Endothelial cell of umbilical vein (primary cell): ENCODE results near the gene CNNM3. TPM values are rescaled to one million over a fixed set of nuclear protein-coding genes. Genes with fewer than 3 reads are reported as not detected.

Experiments used
- BruUV-seq: library from RNA; stranded (reverse); fragments of 400-500 nt; replicated peaks from 2 replicates; lab custom pipeline; 2021; lab: Mats Ljungman, UMichigan
- CTCF ChIA-PET: fragments of 300-600, 350-600 bp; sonication (Branson Sonifier 250); formaldehyde crosslinking; loops from one replicate; lab custom pipeline; 2021; ENCODE audit warnings: antibody characterized with exemption, inconsistent platforms; lab: Charles Lee
- POLR2A ChIA-PET: fragments of 300-600, 350-600 bp; sonication (Branson Sonifier 250); formaldehyde crosslinking; loops from one replicate; lab custom pipeline; 2021; ENCODE audit warnings: antibody characterized with exemption, inconsistent platforms; lab: Charles Lee
- DNase-seq: peaks from one replicate; pipeline ENCODE4 v3.0.0-alpha.2; 2011; ENCODE audit warnings: low read depth, low spot score
- FAIRE-seq: peaks from 2 replicates; lab custom pipeline; 2011; peaks lifted over from hg19 to GRCh38; lab: Jason Lieb, UNC
- H2AFZ ChIP-seq: 2 replicates; pipeline ENCODE4 v1.6.0; 2012; ENCODE audit warnings: low read depth, low read length, control low read depth, inconsistent platforms
- H3K27ac ChIP-seq: 2 replicates; pipeline ENCODE4 v1.5.1; 2011; ENCODE audit warnings: low read depth, mild to moderate bottlenecking, control low read depth, low read length, moderate library complexity; ENCODE audit not compliant: insufficient read depth
- H3K27me3 ChIP-seq, 2 experiments: 2 replicates each; pipeline versions ENCODE4 v1.6.0 to v1.6.1; 2011; ENCODE audit warnings: low read length in 2 of 2, mixed read lengths in 1 of 2; ENCODE audit not compliant: control insufficient read depth in 2 of 2, insufficient read depth in 2 of 2
- H3K36me3 ChIP-seq, 2 experiments: 2 replicates in 1 of 2; 3 replicates in 1 of 2; pipeline ENCODE4 v1.5.1; 2011; ENCODE audit warnings: low read length in 2 of 2, mild to moderate bottlenecking in 1 of 2, moderate library complexity in 1 of 2; ENCODE audit not compliant: control insufficient read depth in 2 of 2, insufficient read depth in 2 of 2; ENCODE audit errors: extremely low read depth in 1 of 2
- H3K4me1 ChIP-seq: 3 replicates; pipeline ENCODE4 v1.5.1; 2011; ENCODE audit warnings: mild to moderate bottlenecking, low read length; ENCODE audit not compliant: control insufficient read depth, insufficient read depth; ENCODE audit errors: extremely low read depth
- H3K4me2 ChIP-seq: 2 replicates; pipeline ENCODE4 v1.6.1; 2011; ENCODE audit warnings: low read length, control low read depth, mixed read lengths; ENCODE audit not compliant: insufficient read depth
- H3K4me3 ChIP-seq, 3 experiments: fragments of 200-600 bp in 1 of 3; sonication (generic), shearing (Covaris generic) in 1 of 3; replicated peaks in 1 of 3; 2 replicates each; pipeline ENCODE4 v1.5.1; 2011 to 2016; ENCODE audit warnings: control low read depth in 3 of 3, low read length in 3 of 3, mild to moderate bottlenecking in 2 of 3, inconsistent platforms in 1 of 3, low read depth in 1 of 3, moderate library complexity in 1 of 3; ENCODE audit not compliant: insufficient read depth in 1 of 3
- H3K79me2 ChIP-seq: 2 replicates; pipeline ENCODE4 v1.6.0; 2012; ENCODE audit warnings: low read length, inconsistent platforms; ENCODE audit not compliant: control insufficient read depth, insufficient read depth
- H3K9ac ChIP-seq: replicated peaks from 2 replicates; pipeline ENCODE3; 2011; ENCODE audit warnings: low read length, control low read depth; ENCODE audit not compliant: insufficient read depth; ENCODE audit errors: extremely low read depth
- H3K9me1 ChIP-seq: replicated peaks from 3 replicates; pipeline ENCODE4 v1.6.0; 2011; ENCODE audit warnings: mild to moderate bottlenecking, low read length; ENCODE audit not compliant: control insufficient read depth, insufficient read depth; ENCODE audit errors: extremely low read depth
- H3K9me3 ChIP-seq: replicated peaks from 2 replicates; pipeline ENCODE4 v1.5.1; 2012; ENCODE audit warnings: low read length, inconsistent platforms; ENCODE audit not compliant: control insufficient read depth, insufficient read depth
- H4K20me1 ChIP-seq: replicated peaks from 2 replicates; pipeline ENCODE3; 2011; ENCODE audit warnings: mild to moderate bottlenecking, low read length; ENCODE audit not compliant: control insufficient read depth, insufficient read depth; ENCODE audit errors: extremely low read depth
- CTCF ChIP-seq, 2 donors: IDR thresholded peaks; 1 replicate in 1 of 2; 2 replicates in 1 of 2; pipeline ENCODE4 v1.5.1; 2011; ENCODE audit warnings: low read length in 2 of 2, mild to moderate bottlenecking in 2 of 2, moderate library complexity in 2 of 2, control low read depth in 1 of 2, inconsistent platforms in 1 of 2, low read depth in 1 of 2; ENCODE audit not compliant: insufficient read depth in 1 of 2; ENCODE audit errors: extremely low read depth in 1 of 2
- EZH2 ChIP-seq: IDR thresholded peaks from 2 replicates; pipeline ENCODE4 v1.6.1; 2012; ENCODE audit warnings: borderline replicate concordance, low read depth, mild to moderate bottlenecking, moderate library complexity, low read length, inconsistent platforms; ENCODE audit not compliant: severe bottlenecking
- FOS ChIP-seq: IDR thresholded peaks from 2 replicates; pipeline ENCODE4 v1.6.1; 2011; ENCODE audit warnings: mild to moderate bottlenecking, low read length, moderate library complexity, borderline replicate concordance; ENCODE audit not compliant: insufficient read depth
- GATA2 ChIP-seq: IDR thresholded peaks from 2 replicates; pipeline ENCODE4 v1.7.0; 2011; ENCODE audit warnings: low read depth, mild to moderate bottlenecking, moderate library complexity, mixed read lengths, low read length; ENCODE audit not compliant: insufficient read length, insufficient read depth
- JUN ChIP-seq: IDR thresholded peaks from 2 replicates; pipeline ENCODE4 v1.6.1; 2011; ENCODE audit warnings: borderline replicate concordance, low read depth; ENCODE audit not compliant: insufficient read length, insufficient read depth
- MAX ChIP-seq: IDR thresholded peaks from 2 replicates; pipeline ENCODE4 v1.6.1; 2011; ENCODE audit not compliant: insufficient read depth, insufficient read length
- MYC ChIP-seq: IDR thresholded peaks from one replicate; pipeline ENCODE4 v1.6.1; 2011; ENCODE audit warnings: mild to moderate bottlenecking, low read depth, low read length
- POLR2A ChIP-seq: IDR thresholded peaks from 2 replicates; pipeline ENCODE4 v1.6.1; 2012; ENCODE audit warnings: low read depth, mild to moderate bottlenecking, control low read depth, low read length
- POLR2AphosphoS5 ChIP-seq: IDR thresholded peaks from 2 replicates; pipeline ENCODE4 v1.6.1; 2012; ENCODE audit warnings: low read depth, mild to moderate bottlenecking, control low read depth, low read length, moderate library complexity; ENCODE audit not compliant: insufficient read depth
- dilution Hi-C: fragments of 300-500 bp; cut with MboI; formaldehyde crosslinking; loops from one replicate; pipeline ENCODE4 v1.15.0; 2019; ENCODE audit warnings: low sequenced_read_pairs; ENCODE audit not compliant: extremely low pct_ligation_motif_present
- intact Hi-C: fragments of 100-400 bp; cut with micrococcal nuclease; formaldehyde crosslinking; loops from one replicate; pipeline ENCODE4 v1.10.0; 2022
- polyA plus RNA-seq, 4 experiments: library from polyadenylated mRNA; depleted of rRNA in 3 of 4; stranded (reverse) in 3 of 4; unstranded in 1 of 4; fragments of >200 nt; gene quantifications; 2 replicates each; pipeline versions ENCODE4 v1.2.1 to v1.2.3, GENCODE V29; 2011 to 2012; ENCODE audit warnings: missing spikeins in 1 of 4
- total RNA-seq: library from RNA; stranded (reverse); gene quantifications from 2 replicates; pipeline ENCODE4 v1.2.3, GENCODE V29; 2021

Gene CNNM3
- total and polyA plus RNA-seq, 2 donors (not counting 3 experiments of a cell fraction or from before 2014, with no cell fraction given) = 13.0 to 14.9 TPM

DNA sequence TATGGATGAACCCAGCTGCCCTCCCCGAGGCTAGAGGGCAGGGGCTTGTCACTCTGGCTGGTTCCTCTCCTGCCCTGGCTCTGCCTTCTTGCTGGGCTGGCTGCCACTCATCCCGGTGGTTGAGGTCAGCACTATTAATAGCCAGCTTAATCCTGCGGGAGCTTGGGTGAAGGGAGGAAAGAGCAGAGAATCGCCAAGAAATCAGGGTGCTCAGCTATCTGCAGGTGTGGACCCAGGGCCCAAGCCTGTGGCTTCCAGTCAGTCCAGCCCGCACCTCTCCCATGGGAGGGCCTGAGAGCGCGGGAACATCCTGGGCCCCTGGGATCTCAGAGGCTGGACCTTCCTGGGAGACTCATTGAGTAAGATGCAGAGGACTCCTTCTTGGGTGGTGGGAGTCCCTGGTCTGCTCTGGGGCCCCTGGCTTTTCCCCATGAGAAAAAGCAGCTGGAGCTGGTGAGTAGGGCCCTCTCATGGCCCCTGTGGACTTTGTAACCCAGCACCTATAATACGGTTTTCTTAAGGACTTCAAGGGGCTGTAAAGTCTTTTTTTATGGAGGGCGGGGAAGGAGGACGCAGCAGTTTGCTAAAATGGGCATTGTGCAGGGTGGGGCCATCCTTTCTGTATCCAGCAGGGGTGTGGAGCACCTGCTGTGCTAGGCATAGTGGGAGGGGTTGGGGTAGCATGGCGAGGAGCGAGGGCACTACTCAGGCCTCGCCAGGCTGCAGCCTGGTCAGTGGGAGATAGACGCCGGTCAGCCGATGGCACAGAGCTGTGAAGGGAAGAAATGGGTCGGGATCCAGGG, 27.4 kb upstream of the CNNM3 start:
- Histone ChIP-seq H4K20me1 (no peaks in the 10 kb centered on the region), H3K4me2 (no peak overlapping the region)

More for the DNA sequence above, 27.4 kb upstream of the CNNM3 start:
- H3K9ac ChIP-seq = no peak overlapping the region
- no peak overlapping the region for H2AFZ ChIP-seq
- DNase-seq (no peak), FAIRE-seq (no peak)
- no peaks in the 10 kb centered on the region for H3K9me1 ChIP-seq
- no TSS peak for BruUV-seq
- dilution Hi-C loops = no loop called here
- ChIA-PET CTCF (interaction anchor here (1.0 kb wide), 1 partner anchor 26 kb away, joined by 3 read pairs; no protein-coding TSS in a partner anchor), POLR2A (interaction anchor here (0.7 kb wide), 1 partner anchor 115 kb away, joined by 4 read pairs; no protein-coding TSS in a partner anchor)
- no peak for TF ChIP-seq MAX
- no peak for TF ChIP-seq CTCF (IDR thresholded peaks at IDR 0.05; ENCODE audit: extremely low read depth in 1 of 2, insufficient read depth in 1 of 2, low read depth in 1 of 2, low read length in 2 of 2)
- no peak for TF ChIP-seq EZH2
- no peak for TF ChIP-seq MYC
- TF ChIP-seq GATA2 = no peak
- TF ChIP-seq JUN = no peak
- TF ChIP-seq POLR2AphosphoS5 = no peak
- TF ChIP-seq POLR2A = no peak
- TF ChIP-seq FOS = no peak
- H3K36me3 ChIP-seq = no peaks in the 10 kb centered on the region
- no peak overlapping the region for H3K27ac ChIP-seq
- intact Hi-C loops = no loop called here
- H3K79me2 ChIP-seq = no peaks in the 10 kb centered on the region
- H3K27me3 ChIP-seq = no peaks in the 10 kb centered on the region
- H3K4me1 ChIP-seq = peaks cover 9% of the 10 kb centered on the region
- no peak overlapping the region for H3K4me3 ChIP-seq
- no peaks in the 10 kb centered on the region for H3K9me3 ChIP-seq
